A549 (cell line): ENCODE data around the gene PODXL2. TPM values are rescaled to one million over a fixed set of nuclear protein-coding genes. Genes with fewer than 3 reads are reported as not detected.

Source experiments
- ATAC-seq, 2 experiments: fragments of 200-7000 bp in 1 of 2; fragments of >200 bp in 1 of 2; cut with Nextera tagmentation in 1 of 2; cut with Tn5 transposase in 1 of 2; 3 replicates each; pipeline versions ENCODE4 v1.8.0 to v1.9.1; 2018 to 2020; ENCODE audit warnings: mild to moderate bottlenecking in 1 of 2, moderate library complexity in 1 of 2
- CTCF ChIA-PET: fragments of 300-600 bp; sonication (Branson Sonifier 250); formaldehyde crosslinking; extraction: SDS; loops from one replicate; lab custom pipeline; 2021; ENCODE audit warnings: antibody characterized with exemption, inconsistent platforms; lab: Yijun Ruan, JAX
- POLR2A ChIA-PET: fragments of 350-600 bp; formaldehyde crosslinking; extraction: SDS; loops from one replicate; lab custom pipeline; 2021; ENCODE audit warnings: antibody characterized with exemption, inconsistent platforms; lab: Yijun Ruan, JAX
- DNase-seq, 2 experiments: peaks; one replicate each; pipeline versions ENCODE4 v3.0.0 to v3.0.0-alpha.2; 2011 to 2016; ENCODE audit warnings: low read depth in 1 of 2, low spot score in 1 of 2
- FAIRE-seq: peaks from 2 replicates; lab custom pipeline; 2011; peaks lifted over from hg19 to GRCh38; lab: Jason Lieb, UNC
- H3K27ac ChIP-seq, 2 experiments: fragments of >200 bp; sonication (Bioruptor Twin); formaldehyde crosslinking; 3 replicates each; pipeline ENCODE4 v1.5.1; 2016 to 2017
- H3K4me1 ChIP-seq: fragments of >200 bp; sonication (Bioruptor Twin); formaldehyde crosslinking; 3 replicates; pipeline ENCODE4 v1.6.1; 2016
- H3K4me2 ChIP-seq: fragments of >200 bp; sonication (Bioruptor Twin); formaldehyde crosslinking; 3 replicates; pipeline ENCODE4 v1.6.1; 2016
- H3K4me3 ChIP-seq: fragments of >200 bp; sonication (Bioruptor Twin); formaldehyde crosslinking; 3 replicates; pipeline ENCODE4 v1.5.1; 2016
- H3K9me3 ChIP-seq: fragments of >200 bp; sonication (Bioruptor Twin); formaldehyde crosslinking; 3 replicates; pipeline ENCODE4 v1.6.1; 2016
- CHD2 ChIP-seq: fragments of 150-350 bp; IDR thresholded peaks from 2 replicates; pipeline ENCODE4 v1.6.1; 2014; ENCODE audit warnings: low read length; ENCODE audit not compliant: partially characterized antibody
- EHF ChIP-seq: fragments of 250-450 bp; sonication (Bioruptor Pico); IDR thresholded peaks from 2 replicates; pipeline ENCODE4 v1.5.0; 2020; ENCODE audit warnings: mild to moderate bottlenecking
- ESRRA ChIP-seq: fragments of 150-350 bp; IDR thresholded peaks from 2 replicates; pipeline ENCODE4 v1.6.1; 2014; ENCODE audit warnings: mild to moderate bottlenecking, low read length, borderline replicate concordance
- FOXS1 ChIP-seq: fragments of 250-450 bp; sonication (Bioruptor Pico); IDR thresholded peaks from 2 replicates; pipeline ENCODE4 v1.5.0; 2020; ENCODE audit warnings: mild to moderate bottlenecking, moderate library complexity
- GATA3 ChIP-seq: IDR thresholded peaks from 2 replicates; pipeline ENCODE4 v1.6.1; 2012; ENCODE audit warnings: borderline replicate concordance
- HEYL ChIP-seq: fragments of 250-450 bp; sonication (Bioruptor Pico); IDR thresholded peaks from 2 replicates; pipeline ENCODE4 v1.8.0; 2021; ENCODE audit warnings: mild to moderate bottlenecking, moderate library complexity
- HOXA7 ChIP-seq: fragments of 250-450 bp; sonication (Bioruptor Pico); IDR thresholded peaks from 2 replicates; pipeline ENCODE4 v1.5.0; 2020; ENCODE audit warnings: mild to moderate bottlenecking, moderate library complexity
- HOXB13 ChIP-seq: fragments of 250-450 bp; sonication (Bioruptor Pico); IDR thresholded peaks from 2 replicates; pipeline ENCODE4 v1.5.0; 2020; ENCODE audit warnings: low read depth, mild to moderate bottlenecking, moderate library complexity
- HOXB5 ChIP-seq: fragments of 250-450 bp; sonication (Bioruptor Pico); IDR thresholded peaks from 2 replicates; pipeline ENCODE4 v1.5.0; 2020; ENCODE audit warnings: mild to moderate bottlenecking, moderate library complexity
- KDM1A ChIP-seq: fragments of 200-600 bp; sonication (generic); IDR thresholded peaks from 2 replicates; pipeline ENCODE4 v1.6.1; 2016; ENCODE audit warnings: low read depth, mild to moderate bottlenecking
- MAZ ChIP-seq: fragments of 150-350 bp; IDR thresholded peaks from 2 replicates; pipeline ENCODE4 v1.6.1; 2014; ENCODE audit warnings: antibody characterized with exemption, low read depth, low read length, borderline replicate concordance
- NFE2L2 ChIP-seq: fragments of 150-350 bp; conservative IDR thresholded peaks from 2 replicates; pipeline ENCODE4 v1.6.1; 2014; ENCODE audit warnings: low read length
- NR3C1 ChIP-seq: fragments of >200 bp; sonication (Bioruptor Twin); formaldehyde crosslinking; IDR thresholded peaks from 3 replicates; pipeline ENCODE4 v1.6.1; 2017
- PHF8 ChIP-seq: fragments of 200-600 bp; sonication (generic); IDR thresholded peaks from 2 replicates; pipeline ENCODE4 v1.6.1; 2016; ENCODE audit warnings: low read depth, mild to moderate bottlenecking, antibody characterized with exemption, moderate library complexity, borderline replicate concordance
- POLR2AphosphoS2 ChIP-seq: conservative IDR thresholded peaks from 2 replicates; pipeline ENCODE4 v1.6.1; 2012; ENCODE audit warnings: low read length, improper control_type of control experiment, inconsistent platforms
- SMC3 ChIP-seq: fragments of >200 bp; sonication (Bioruptor Twin); formaldehyde crosslinking; IDR thresholded peaks from 3 replicates; pipeline ENCODE4 v1.6.1; 2018; ENCODE audit warnings: inconsistent platforms
- SREBF2 ChIP-seq: fragments of 450-650 bp; IDR thresholded peaks from 2 replicates; pipeline ENCODE4 v1.6.1; 2014; ENCODE audit warnings: mild to moderate bottlenecking, moderate library complexity
- TP53 ChIP-seq: fragments of 250-450 bp; sonication (Bioruptor Pico); IDR thresholded peaks from 2 replicates; pipeline ENCODE4 v1.5.0; 2021; ENCODE audit warnings: mild to moderate bottlenecking, moderate library complexity
- WGBS: methylation state at CpG from one replicate; pipeline ENCODE4 v1.1.6; 2017; ENCODE audit errors: missing lambda C conversion rate; 5-methylcytosine and 5-hydroxymethylcytosine counted together
- polyA plus RNA-seq, 4 experiments: library from polyadenylated mRNA; depleted of rRNA in 3 of 4; stranded (reverse); fragments of >200 nt; fragmentation: RNase III in 1 of 4; extraction: RNeasy Plus Mini Kit Qiagen cat#74134 plus additional on column Dnase treatment in 1 of 4; gene quantifications; 2 replicates in 3 of 4; 3 replicates in 1 of 4; pipeline ENCODE4 v1.2.3, GENCODE V29; 2011 to 2017
- TF ChIP-seq, protein P1 (sequence below): fragments of 250-450 bp; sonication (Bioruptor Pico); IDR thresholded peaks from 2 replicates; pipeline ENCODE4 v1.5.0; 2021; ENCODE audit warnings: mild to moderate bottlenecking, moderate library complexity, borderline replicate concordance
- TF ChIP-seq, protein P2 (sequence below): fragments of 200-600 bp; sonication (generic); IDR thresholded peaks from 2 replicates; pipeline ENCODE4 v1.6.1; 2016; ENCODE audit warnings: antibody characterized with exemption, mild to moderate bottlenecking, moderate library complexity
- TF ChIP-seq, protein P3 (sequence below): fragments of >200 bp; sonication (Bioruptor Twin); formaldehyde crosslinking; IDR thresholded peaks from 3 replicates; pipeline ENCODE4 v1.6.1; 2016

The PODXL2 gene
- polyA plus RNA-seq, 2 of the 4 experiments (the other 2 are of a cell fraction), result 4.2 to 5.5 TPM

DNA sequence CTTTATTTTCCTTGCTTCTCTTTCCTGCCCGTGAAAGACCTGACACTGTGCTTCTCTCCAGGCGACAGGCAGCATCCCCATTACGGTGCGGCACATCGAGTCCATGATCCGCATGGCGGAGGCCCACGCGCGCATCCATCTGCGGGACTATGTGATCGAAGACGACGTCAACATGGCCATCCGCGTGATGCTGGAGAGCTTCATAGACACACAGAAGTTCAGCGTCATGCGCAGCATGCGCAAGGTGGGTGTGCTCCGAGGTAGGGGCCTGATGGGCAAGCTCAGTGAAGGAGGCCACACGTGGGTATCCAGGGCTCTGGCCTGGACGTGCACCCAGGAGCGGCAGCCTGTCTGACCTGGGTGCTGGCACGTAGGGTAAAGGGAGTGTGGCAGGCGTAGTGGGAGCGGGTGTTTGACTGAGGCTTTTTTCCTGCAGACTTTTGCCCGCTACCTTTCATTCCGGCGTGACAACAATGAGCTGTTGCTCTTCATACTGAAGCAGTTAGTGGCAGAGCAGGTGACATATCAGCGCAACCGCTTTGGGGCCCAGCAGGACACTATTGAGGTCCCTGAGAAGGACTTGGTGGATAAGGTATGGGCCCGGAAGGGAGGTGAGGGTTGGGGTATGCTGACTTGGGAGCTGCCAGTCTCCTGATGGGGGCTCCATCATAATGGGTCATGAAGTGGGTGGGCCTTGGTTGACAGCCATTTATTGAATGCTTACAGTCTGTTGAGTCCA is 8.2 kb upstream of the PODXL2 start:
- CTCF ChIA-PET, result no interaction called here
- WGBS, result 96% methylated on average over 32 of the region's 32 CpGs
- no peak for DNase-seq
- no peak for TF ChIP-seq PHF8
- TF ChIP-seq, protein P1, sequence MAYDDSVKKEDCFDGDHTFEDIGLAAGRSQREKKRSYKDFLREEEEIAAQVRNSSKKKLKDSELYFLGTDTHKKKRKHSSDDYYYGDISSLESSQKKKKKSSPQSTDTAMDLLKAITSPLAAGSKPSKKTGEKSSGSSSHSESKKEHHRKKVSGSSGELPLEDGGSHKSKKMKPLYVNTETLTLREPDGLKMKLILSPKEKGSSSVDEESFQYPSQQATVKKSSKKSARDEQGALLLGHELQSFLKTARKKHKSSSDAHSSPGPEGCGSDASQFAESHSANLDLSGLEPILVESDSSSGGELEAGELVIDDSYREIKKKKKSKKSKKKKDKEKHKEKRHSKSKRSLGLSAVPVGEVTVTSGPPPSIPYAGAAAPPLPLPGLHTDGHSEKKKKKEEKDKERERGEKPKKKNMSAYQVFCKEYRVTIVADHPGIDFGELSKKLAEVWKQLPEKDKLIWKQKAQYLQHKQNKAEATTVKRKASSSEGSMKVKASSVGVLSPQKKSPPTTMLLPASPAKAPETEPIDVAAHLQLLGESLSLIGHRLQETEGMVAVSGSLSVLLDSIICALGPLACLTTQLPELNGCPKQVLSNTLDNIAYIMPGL (CRISPR knock-in tag), result no peak
- TF ChIP-seq SMC3, result no peak
- no peak for TF ChIP-seq NR3C1
- no peak for TF ChIP-seq SREBF2
- TF ChIP-seq HOXB13, result no peak
- TF ChIP-seq GATA3, result no peak
- no peak for TF ChIP-seq EHF
- TF ChIP-seq NFE2L2, result no peak
- TF ChIP-seq KDM1A, result no peak
- TF ChIP-seq ESRRA, result no peak
- TF ChIP-seq, all 56 proteins: peak for 0
- Histone ChIP-seq H3K4me1 (peaks cover under 1% of the 10 kb centered on the region; the same call in 1 of the 3 replicates), H3K27ac (no peak overlapping the region), H3K4me3 (no peak overlapping the region), H3K9me3 (no peaks in the 10 kb centered on the region), H3K4me2 (no peak overlapping the region)
- no peak for ATAC-seq
- POLR2A ChIA-PET, result no interaction called here
- FAIRE-seq, result no peak

DNA sequence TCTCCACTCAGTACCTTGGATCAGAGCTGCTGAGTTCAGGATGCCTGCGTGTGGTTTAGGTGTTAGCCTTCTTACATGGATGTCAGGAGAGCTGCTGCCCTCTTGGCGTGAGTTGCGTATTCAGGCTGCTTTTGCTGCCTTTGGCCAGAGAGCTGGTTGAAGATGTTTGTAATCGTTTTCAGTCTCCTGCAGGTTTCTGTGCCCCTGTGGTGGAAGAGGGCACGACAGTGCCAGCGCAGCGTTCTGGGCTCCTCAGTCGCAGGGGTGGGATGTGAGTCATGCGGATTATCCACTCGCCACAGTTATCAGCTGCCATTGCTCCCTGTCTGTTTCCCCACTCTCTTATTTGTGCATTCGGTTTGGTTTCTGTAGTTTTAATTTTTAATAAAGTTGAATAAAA is 7.0 kb upstream of the PODXL2 start:
- ChIA-PET POLR2A (no interaction called here), CTCF (no interaction called here)
- 91% methylated on average over 11 of the region's 11 CpGs for WGBS
- Histone ChIP-seq H3K4me3 (no peak overlapping the region), H3K4me1 (no peaks in the 10 kb centered on the region), H3K9me3 (no peaks in the 10 kb centered on the region), H3K27ac (no peak overlapping the region), H3K4me2 (no peak overlapping the region)
- TF ChIP-seq POLR2AphosphoS2 (no peak), GATA3 (no peak), HOXA7 (CRISPR knock-in tag) (no peak), CHD2 (no peak), SREBF2 (no peak), HOXB5 (CRISPR knock-in tag) (no peak), HEYL (no peak), FOXS1 (CRISPR knock-in tag) (no peak), TP53 (CRISPR knock-in tag) (no peak), SMC3 (no peak), MAZ (no peak)
- TF ChIP-seq, protein P2, sequence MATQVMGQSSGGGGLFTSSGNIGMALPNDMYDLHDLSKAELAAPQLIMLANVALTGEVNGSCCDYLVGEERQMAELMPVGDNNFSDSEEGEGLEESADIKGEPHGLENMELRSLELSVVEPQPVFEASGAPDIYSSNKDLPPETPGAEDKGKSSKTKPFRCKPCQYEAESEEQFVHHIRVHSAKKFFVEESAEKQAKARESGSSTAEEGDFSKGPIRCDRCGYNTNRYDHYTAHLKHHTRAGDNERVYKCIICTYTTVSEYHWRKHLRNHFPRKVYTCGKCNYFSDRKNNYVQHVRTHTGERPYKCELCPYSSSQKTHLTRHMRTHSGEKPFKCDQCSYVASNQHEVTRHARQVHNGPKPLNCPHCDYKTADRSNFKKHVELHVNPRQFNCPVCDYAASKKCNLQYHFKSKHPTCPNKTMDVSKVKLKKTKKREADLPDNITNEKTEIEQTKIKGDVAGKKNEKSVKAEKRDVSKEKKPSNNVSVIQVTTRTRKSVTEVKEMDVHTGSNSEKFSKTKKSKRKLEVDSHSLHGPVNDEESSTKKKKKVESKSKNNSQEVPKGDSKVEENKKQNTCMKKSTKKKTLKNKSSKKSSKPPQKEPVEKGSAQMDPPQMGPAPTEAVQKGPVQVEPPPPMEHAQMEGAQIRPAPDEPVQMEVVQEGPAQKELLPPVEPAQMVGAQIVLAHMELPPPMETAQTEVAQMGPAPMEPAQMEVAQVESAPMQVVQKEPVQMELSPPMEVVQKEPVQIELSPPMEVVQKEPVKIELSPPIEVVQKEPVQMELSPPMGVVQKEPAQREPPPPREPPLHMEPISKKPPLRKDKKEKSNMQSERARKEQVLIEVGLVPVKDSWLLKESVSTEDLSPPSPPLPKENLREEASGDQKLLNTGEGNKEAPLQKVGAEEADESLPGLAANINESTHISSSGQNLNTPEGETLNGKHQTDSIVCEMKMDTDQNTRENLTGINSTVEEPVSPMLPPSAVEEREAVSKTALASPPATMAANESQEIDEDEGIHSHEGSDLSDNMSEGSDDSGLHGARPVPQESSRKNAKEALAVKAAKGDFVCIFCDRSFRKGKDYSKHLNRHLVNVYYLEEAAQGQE, result no peak
- TF ChIP-seq, protein P3, sequence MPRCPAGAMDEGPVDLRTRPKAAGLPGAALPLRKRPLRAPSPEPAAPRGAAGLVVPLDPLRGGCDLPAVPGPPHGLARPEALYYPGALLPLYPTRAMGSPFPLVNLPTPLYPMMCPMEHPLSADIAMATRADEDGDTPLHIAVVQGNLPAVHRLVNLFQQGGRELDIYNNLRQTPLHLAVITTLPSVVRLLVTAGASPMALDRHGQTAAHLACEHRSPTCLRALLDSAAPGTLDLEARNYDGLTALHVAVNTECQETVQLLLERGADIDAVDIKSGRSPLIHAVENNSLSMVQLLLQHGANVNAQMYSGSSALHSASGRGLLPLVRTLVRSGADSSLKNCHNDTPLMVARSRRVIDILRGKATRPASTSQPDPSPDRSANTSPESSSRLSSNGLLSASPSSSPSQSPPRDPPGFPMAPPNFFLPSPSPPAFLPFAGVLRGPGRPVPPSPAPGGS, result no peak
- FAIRE-seq, result no peak
- no peak for ATAC-seq
- no peak for DNase-seq
